K562 (cell line): ENCODE data around the gene NDFIP1. TPM values are rescaled to one million over a fixed set of nuclear protein-coding genes. Genes with fewer than 3 reads are reported as not detected.

ENCODE experiments used
- ATAC-seq: fragments of 200-7000 bp; cut with Tn5 transposase; 3 replicates; pipeline ENCODE4 v1.9.1; 2020; ENCODE audit warnings: moderate library complexity
- BruUV-seq: library from RNA; stranded (reverse); fragments of 400-500 nt; replicated peaks from 2 replicates; lab custom pipeline; 2021; lab: Mats Ljungman, UMichigan
- CTCF ChIA-PET: fragments of 300-600 bp; formaldehyde crosslinking; extraction: SDS; loops from one replicate; lab custom pipeline; 2021; ENCODE audit warnings: low intra/inter-chr PET ratio; lab: Yijun Ruan, JAX
- POLR2A ChIA-PET: fragments of 300-600, 350-650 bp; sonication (Branson Sonifier 250); formaldehyde crosslinking; extraction: SDS; loops from one replicate; lab custom pipeline; 2021; ENCODE audit warnings: antibody characterized with exemption, inconsistent platforms; lab: Yijun Ruan, JAX
- DNase-seq, 4 experiments: peaks; one replicate each; pipeline versions ENCODE4 v3.0.0 to v3.0.0-alpha.2; 2011 to 2018; ENCODE audit warnings: low spot score in 3 of 4, mixed read lengths in 3 of 4; ENCODE audit errors: extremely low read depth in 1 of 4
- FAIRE-seq: peaks from 2 replicates; lab custom pipeline; 2011; peaks lifted over from hg19 to GRCh38; lab: Jason Lieb, UNC
- H2AFZ ChIP-seq: 2 replicates; pipeline ENCODE4 v1.6.0; 2011; ENCODE audit warnings: low read depth, low read length, control low read depth, inconsistent platforms
- H3K27ac ChIP-seq: fragments of 200-600 bp; 3 replicates; pipeline ENCODE4 v1.8.0; 2011; ENCODE audit warnings: low read depth, mild to moderate bottlenecking, control low read depth, inconsistent platforms, low read length, moderate library complexity, mixed read lengths; ENCODE audit errors: extremely low read depth
- H3K27me3 ChIP-seq, 2 experiments: fragments of 300-600 bp in 1 of 2; 2 replicates in 1 of 2; 3 replicates in 1 of 2; pipeline versions ENCODE4 v1.6.0 to v1.8.0; 2011; ENCODE audit warnings: inconsistent platforms in 2 of 2, low read length in 2 of 2, mild to moderate bottlenecking in 1 of 2, mixed read lengths in 1 of 2, moderate library complexity in 1 of 2; ENCODE audit not compliant: control insufficient read depth in 2 of 2, insufficient read depth in 2 of 2
- H3K36me3 ChIP-seq: fragments of 300-600 bp; 3 replicates; pipeline ENCODE4 v1.8.0; 2011; ENCODE audit warnings: mild to moderate bottlenecking, low read length, inconsistent platforms; ENCODE audit not compliant: control insufficient read depth, insufficient read depth
- H3K4me1 ChIP-seq, 2 experiments: fragments of 200-600 bp in 1 of 2; replicated peaks in 1 of 2; 2 replicates in 1 of 2; 3 replicates in 1 of 2; pipeline versions ENCODE4 v1.5.1 to v1.8.0; 2011; ENCODE audit warnings: inconsistent platforms in 2 of 2, low read length in 2 of 2, mild to moderate bottlenecking in 1 of 2, mixed read lengths in 1 of 2, moderate library complexity in 1 of 2; ENCODE audit not compliant: control insufficient read depth in 2 of 2, insufficient read depth in 2 of 2
- H3K4me2 ChIP-seq: 2 replicates; pipeline ENCODE4 v1.6.1; 2011; ENCODE audit warnings: low read length, control low read depth, inconsistent platforms, mixed read lengths; ENCODE audit not compliant: insufficient read depth
- H3K4me3 ChIP-seq: fragments of 200-600 bp; sonication (generic), shearing (Covaris generic); 2 replicates; pipeline ENCODE4 v1.5.1; 2016; ENCODE audit warnings: control low read depth, inconsistent platforms
- H3K79me2 ChIP-seq: fragments of 200-600 bp; 3 replicates; pipeline ENCODE4 v1.8.0; 2011; ENCODE audit warnings: low read length, inconsistent platforms; ENCODE audit not compliant: control insufficient read depth, insufficient read depth
- H3K9ac ChIP-seq, 2 experiments: 2 replicates each; pipeline versions ENCODE4 v1.6.0 to v1.6.1; 2011; ENCODE audit warnings: low read depth in 2 of 2, low read length in 2 of 2, control low read depth in 1 of 2, inconsistent platforms in 1 of 2, mild to moderate bottlenecking in 1 of 2, mixed read lengths in 1 of 2; ENCODE audit not compliant: insufficient read depth in 1 of 2
- H3K9me1 ChIP-seq: one replicate; pipeline ENCODE4 v1.6.0; 2011; ENCODE audit warnings: inconsistent platforms, mild to moderate bottlenecking, low read length, moderate library complexity; ENCODE audit not compliant: control insufficient read depth, insufficient read depth
- H3K9me3 ChIP-seq: replicated peaks from 2 replicates; pipeline ENCODE4 v1.5.1; 2011; ENCODE audit warnings: low read depth, low read length, inconsistent platforms; ENCODE audit not compliant: control insufficient read depth, insufficient read depth
- H4K20me1 ChIP-seq: replicated peaks from 2 replicates; pipeline ENCODE4 v1.6.1; 2011; ENCODE audit warnings: low read length, inconsistent platforms, mixed read lengths; ENCODE audit not compliant: control insufficient read depth, insufficient read depth
- MED1 ChIP-seq: sonication (generic); formaldehyde crosslinking; IDR thresholded peaks from 2 replicates; pipeline ENCODE4 v1.8.1; 2023; ENCODE audit warnings: missing genetic modification reagents, borderline replicate concordance
- NCOA2 ChIP-seq, 2 experiments: fragments of 450-650 bp; IDR thresholded peaks; 2 replicates each; pipeline ENCODE4 v1.6.1; 2018; ENCODE audit warnings: mild to moderate bottlenecking in 2 of 2, moderate library complexity in 1 of 2; ENCODE audit not compliant: partially characterized antibody in 2 of 2
- TBP ChIP-seq: optimal IDR thresholded peaks from 2 replicates; pipeline ENCODE3; 2011; ENCODE audit warnings: low read depth, low read length, improper control_type of control experiment
- ZNF217 ChIP-seq: sonication (generic); formaldehyde crosslinking; IDR thresholded peaks from 2 replicates; pipeline ENCODE4 v1.8.0; 2022; ENCODE audit warnings: mild to moderate bottlenecking, missing genetic modification reagents
- ZNF668 ChIP-seq: fragments of 250-450 bp; sonication (Bioruptor Pico); IDR thresholded peaks from 2 replicates; pipeline ENCODE4 v1.8.0; 2022; ENCODE audit warnings: mild to moderate bottlenecking, inconsistent platforms
- WGBS: fragments of 100-300 bp; shearing (Covaris generic); methylation state at CpG from one replicate; pipeline ENCODE4 v1.1.6; 2016; ENCODE audit warnings: low coverage, mixed read lengths; ENCODE audit not compliant: insufficient coverage; ENCODE audit errors: missing lambda C conversion rate; 5-methylcytosine and 5-hydroxymethylcytosine counted together
- in situ Hi-C: fragments of 300-500 bp; cut with MboI; formaldehyde crosslinking; loops from 4 replicates; pipeline ENCODE4 v1.15.0; 2018; ENCODE audit warnings: inconsistent platforms, mixed read lengths
- intact Hi-C: fragments of 100-400 bp; cut with micrococcal nuclease; formaldehyde crosslinking; loops from 2 replicates; pipeline ENCODE4 v1.14.2; 2022
- polyA plus RNA-seq, 8 experiments: library from polyadenylated mRNA; depleted of rRNA in 4 of 8; stranded (reverse) in 5 of 8; unstranded in 3 of 8; fragments of >200 nt; fragmentation: Nextera tagmentation in 2 of 8; fragmentation: Illumina TruSeq in 1 of 8; extraction: Ambion mirVana in 2 of 8; extraction: Trizol in 1 of 8; gene quantifications; 2 replicates each; pipeline versions ENCODE4 v1.2.1 to v1.2.3, GENCODE V29; 2011 to 2014; ENCODE audit warnings: inconsistent platforms in 1 of 8, missing spikeins in 1 of 8
- total RNA-seq, 7 experiments: library from RNA; depleted of rRNA in 6 of 7; stranded (reverse); fragments of >200 nt in 6 of 7; fragmentation: Illumina TruSeq in 2 of 7; extraction: Trizol in 2 of 7; gene quantifications; 2 replicates each; pipeline versions ENCODE4 v1.2.1 to v1.2.3, GENCODE V29; 2011 to 2021; ENCODE audit warnings: low replicate concordance in 1 of 7

Gene NDFIP1
- total and polyA plus RNA-seq, 9 of the 15 experiments (the other 6 are each of a cell fraction or from before 2014, with no cell fraction given): 5.3 to 37.5 (median 31.9) TPM

GRCh38 chr5:142191776-142192175, 83.2 kb downstream of the NDFIP1 start:
- H3K9me1 ChIP-seq: no peaks in the 10 kb centered on the region
- no peak for TF ChIP-seq TBP
- TF ChIP-seq MED1 (CRISPR knock-in tag): no peak
- TF ChIP-seq ZNF217 (CRISPR knock-in tag): no peak
- no peak for TF ChIP-seq NCOA2 (IDR thresholded peaks at IDR 0.05; ENCODE audit: partially characterized antibody in 2 of 2)
- BruUV-seq: no TSS peak
- in situ Hi-C loops: no loop called here
- no peak for ATAC-seq
- no peak overlapping the region for H3K4me2 ChIP-seq
- peaks cover 31 to 41% of the 10 kb centered on the region in 2 experiments; a peak in 3 of 5 replicates for H3K27me3 ChIP-seq
- no peak overlapping the region for H3K4me3 ChIP-seq
- H3K4me1 ChIP-seq: peaks cover 2 to 6% of the 10 kb centered on the region in 2 experiments; a peak in 3 of 5 replicates
- 7% methylated on average over 5 of the region's 5 CpGs for WGBS
- ChIA-PET CTCF (no interaction called here), POLR2A (no interaction called here)
- DNase-seq: no peak
- no peak overlapping the region for H3K27ac ChIP-seq
- no peaks in the 10 kb centered on the region for H3K36me3 ChIP-seq
- intact Hi-C loops: no loop called here
- H3K79me2 ChIP-seq: no peaks in the 10 kb centered on the region
- no peak overlapping the region; a peak in 1 of 4 replicates for H3K9ac ChIP-seq
- no peak for FAIRE-seq
- peaks cover 5% of the 10 kb centered on the region; the same call in 1 of the 2 replicates for H4K20me1 ChIP-seq
- H3K9me3 ChIP-seq: no peaks in the 10 kb centered on the region
- H2AFZ ChIP-seq: no peak overlapping the region

- TF ChIP-seq ZNF668 (CRISPR knock-in tag): no peak
- Histone ChIP-seq H3K79me2 (no peaks in the 10 kb centered on the region), H3K36me3 (no peaks in the 10 kb centered on the region), H3K4me2 (no peak overlapping the region), H3K27ac (no peak overlapping the region), H3K9me1 (no peaks in the 10 kb centered on the region), H3K27me3 (peaks cover 33 to 45% of the 10 kb centered on the region in 2 experiments; a peak in 3 of 5 replicates), H2AFZ (no peak overlapping the region), H4K20me1 (no peaks in the 10 kb centered on the region; the same call in 1 of the 2 replicates), H3K4me1 (0 out of 5 replicates have a peak, but pooled peaks cover 0 to under 1% of the 10 kb centered on the region in 2 experiments), H3K9ac (no peak overlapping the region), H3K4me3 (no peak overlapping the region), H3K9me3 (no peaks in the 10 kb centered on the region)
- intact Hi-C loops (no loop called here), in situ Hi-C loops (no loop called here)
- no TSS peak for BruUV-seq
- ATAC-seq (no peak), FAIRE-seq (no peak), DNase-seq (no peak)
- ChIA-PET CTCF (no interaction called here), POLR2A (no interaction called here)
- 37% methylated on average over 15 of the region's 15 CpGs for whole genome bisulfite sequencing
Observed at GRCh38 chr5:142192286-142193113, 83.9 kb downstream of the NDFIP1 start.
